NOMO-1 (cell line): ENCODE results near the gene THAP9.
A peak's percentile ranks its signal among the peaks of the same experiment; 100 is the strongest.

Source experiments
- DNase-seq, 2 experiments: peaks; one replicate each; lab custom pipeline; 2025; ENCODE audit not compliant: unreplicated experiment in 2 of 2; lab: John Stamatoyannopoulos, UW

The THAP9 gene

DNA sequence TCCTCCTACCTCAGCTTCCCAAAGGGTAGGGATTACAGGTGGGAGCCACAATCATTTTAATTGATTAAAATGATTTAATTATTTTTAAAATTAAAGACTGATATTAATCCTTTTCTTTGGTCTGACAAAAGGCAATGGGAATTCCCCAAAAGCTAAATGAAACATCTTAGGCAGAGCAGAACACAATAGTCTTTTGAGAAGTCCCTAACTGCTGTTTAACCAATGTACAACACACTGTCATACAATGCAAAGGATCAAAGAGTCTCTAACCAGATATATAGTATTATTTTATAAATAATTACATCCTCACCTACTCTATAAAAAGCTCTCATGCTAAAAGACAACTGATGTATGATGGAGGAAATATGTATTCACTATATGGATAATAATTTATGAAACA is 47.0 kb downstream of the THAP9 start:
- no peak for DNase-seq

DNA sequence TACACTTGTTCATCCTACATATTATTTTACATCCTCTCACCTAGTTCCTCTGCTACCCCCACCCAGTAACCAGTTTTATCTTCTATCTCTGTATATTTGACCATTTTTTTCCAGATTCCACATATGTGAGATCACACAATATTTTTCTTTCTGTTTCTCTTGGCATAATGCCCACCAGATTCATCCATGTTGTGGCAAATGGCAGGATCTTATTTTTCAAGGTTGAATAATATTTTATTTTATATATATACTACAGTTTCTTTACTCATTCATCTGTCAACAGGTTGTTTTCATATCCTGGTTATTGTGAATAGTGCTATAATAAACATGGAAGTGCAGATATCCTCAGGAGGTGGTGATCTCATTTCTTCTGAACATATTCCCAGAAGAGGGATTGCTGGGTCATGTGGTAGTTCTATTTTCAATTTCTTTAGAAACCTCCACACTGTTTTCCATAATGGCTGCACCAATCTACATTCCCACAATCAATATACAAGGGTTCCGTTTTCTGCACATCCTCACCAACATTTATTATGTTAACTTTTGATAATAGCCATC is 48.2 kb downstream of the THAP9 start:
- no peak for DNase-seq

DNA sequence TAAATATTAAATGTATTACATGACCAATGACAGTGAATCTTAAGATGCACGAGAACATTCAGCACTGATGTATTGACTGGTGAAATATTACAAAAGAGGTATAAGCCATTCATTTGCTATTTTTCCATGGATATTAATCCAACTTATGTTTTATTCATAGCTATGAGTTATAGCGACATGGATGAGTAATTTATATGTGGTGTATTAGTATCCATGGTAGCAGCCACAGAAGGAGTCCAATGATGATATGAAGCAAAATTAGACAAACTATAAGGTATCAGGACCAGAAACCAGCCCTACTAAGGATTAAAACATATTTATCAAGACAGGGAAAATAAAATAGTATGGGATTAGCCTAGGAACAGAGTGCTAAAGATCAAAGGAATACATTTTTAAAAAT is 50.7 kb downstream of the THAP9 start:
- no peak for DNase-seq

- no peak for DNase-seq
Measured at GRCh38 chr4:82954212-82954611, 53.7 kb downstream of the THAP9 start.

- DNase-seq = peak; percentile 9 to 50
Measured at GRCh38 chr4:82957045-82957444, 56.5 kb downstream of the THAP9 start.

DNA sequence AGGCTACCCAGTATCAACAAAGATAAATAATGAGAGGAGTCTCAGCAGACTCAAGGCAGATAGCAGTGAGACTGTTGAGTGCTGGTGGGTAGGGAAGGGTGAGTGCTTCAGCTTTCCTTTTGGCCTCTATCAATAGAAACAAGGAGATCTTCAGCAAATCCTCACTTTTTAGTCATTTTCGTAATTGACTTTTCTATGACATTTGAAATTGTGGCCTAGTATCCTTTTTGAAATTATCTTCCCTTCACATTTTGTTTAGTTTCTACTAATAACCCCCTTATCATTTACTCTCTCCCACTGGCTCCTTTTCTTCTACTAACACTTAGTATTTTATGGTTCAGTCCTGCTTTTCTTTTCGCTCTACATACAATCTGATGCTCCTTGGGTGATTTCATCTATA is 65.2 kb downstream of the THAP9 start:
- DNase-seq = no peak

GRCh38 chr4:82968972-82969371 is 68.4 kb downstream of the THAP9 start:
- no peak for DNase-seq

- DNase-seq = no peak
Measured at GRCh38 chr4:82969414-82969813, 68.9 kb downstream of the THAP9 start.
